Stimulated activated CD4-positive, alpha-beta T cell treated with anti-CD3 and anti-CD28 coated beads, TNF-alpha, amount 100 ng/mL, for 1 hour (primary cell): ENCODE data around the gene IDH3G.
"Not testable (repeated sequence)": the region's sequence is repeated elsewhere in the genome, so short reads cannot be mapped to it uniquely, and the experiment has no call there.

ENCODE experiments used
- DNase-seq, 3 donors: peaks; one replicate each; pipeline ENCODE4 v3.0.0-alpha.2; 2020; ENCODE audit warnings: low read depth in 3 of 3, low spot score in 1 of 3

IDH3G gene

DNA sequence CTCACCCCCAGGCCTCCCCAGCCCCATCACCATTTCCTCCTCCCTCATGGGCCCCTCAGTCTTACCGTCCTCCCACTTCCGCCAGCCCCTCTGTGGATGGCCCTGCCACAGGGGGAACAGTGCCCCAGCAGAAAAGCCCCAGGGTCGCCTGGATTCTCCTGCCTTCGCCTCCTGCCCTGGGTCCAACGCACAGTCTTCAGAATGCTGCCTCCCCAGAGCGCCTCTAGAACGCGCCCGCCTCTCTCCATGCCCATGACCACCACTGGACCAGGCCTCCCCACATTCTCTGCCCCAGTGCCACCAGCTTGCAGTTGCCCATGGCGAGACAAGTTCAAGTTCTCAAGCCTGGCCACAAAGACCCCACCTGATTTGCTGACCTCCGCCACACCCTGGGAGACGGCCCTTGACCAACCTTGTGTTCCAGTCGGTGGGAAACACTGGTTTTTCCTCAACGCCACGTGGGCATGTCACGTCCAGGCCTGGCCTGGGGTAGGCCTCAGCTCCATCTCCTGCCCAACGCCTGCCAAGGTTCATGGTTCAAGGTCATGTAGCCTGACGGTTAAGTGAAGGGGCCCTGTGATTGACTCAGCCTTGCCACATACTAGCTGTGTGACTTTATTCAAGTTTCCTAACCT, 30.8 kb downstream of the IDH3G start:
- no peak for DNase-seq

DNA sequence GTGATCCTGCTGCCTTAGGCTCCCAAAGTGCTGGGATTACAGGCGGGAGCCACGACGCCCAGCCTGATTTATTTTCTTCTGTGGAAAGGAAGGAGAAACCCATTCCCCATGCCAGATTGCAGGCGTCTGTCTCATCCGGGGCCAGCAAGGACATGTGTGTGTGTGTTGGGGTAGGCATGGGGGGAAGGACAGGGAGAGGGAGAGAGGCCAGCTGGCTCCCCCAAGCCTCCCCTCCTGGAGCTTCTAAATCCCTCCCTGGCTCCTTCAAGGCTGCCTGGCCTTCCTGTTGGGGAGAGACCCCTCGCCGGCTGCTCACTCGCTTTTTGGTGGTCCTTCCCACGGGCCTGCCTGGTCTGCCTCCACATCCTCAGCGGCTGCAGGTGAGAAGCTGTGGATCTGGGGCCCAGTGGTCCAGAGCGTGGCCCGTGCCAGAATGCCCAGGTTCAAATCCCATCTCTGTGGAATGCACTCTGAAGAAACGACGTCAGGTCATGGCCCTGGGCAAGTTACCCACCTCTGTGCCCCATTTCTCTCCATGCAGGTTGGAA, 31.5 kb downstream of the IDH3G start:
- no peak for DNase-seq

DNA sequence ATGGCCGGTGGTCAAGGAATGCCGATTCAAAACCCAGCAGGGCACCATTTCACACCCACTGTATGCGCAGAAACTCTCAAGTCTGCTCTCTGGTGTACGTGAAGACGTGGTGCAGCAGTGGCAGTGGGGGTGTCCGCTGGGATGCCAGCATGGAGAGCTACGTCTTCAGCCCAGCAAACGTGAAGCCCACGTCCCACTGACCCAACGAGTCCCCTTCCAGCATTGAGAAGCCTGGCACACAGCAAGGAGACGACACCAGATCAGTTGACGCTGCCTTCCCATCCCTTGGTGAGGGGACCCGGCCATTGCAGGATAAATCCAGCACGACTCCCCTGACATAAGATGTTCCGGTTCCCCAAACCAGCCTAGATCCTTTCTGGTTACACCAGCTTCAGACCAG, 32.3 kb downstream of the IDH3G start:
- DNase-seq = no peak

DNA sequence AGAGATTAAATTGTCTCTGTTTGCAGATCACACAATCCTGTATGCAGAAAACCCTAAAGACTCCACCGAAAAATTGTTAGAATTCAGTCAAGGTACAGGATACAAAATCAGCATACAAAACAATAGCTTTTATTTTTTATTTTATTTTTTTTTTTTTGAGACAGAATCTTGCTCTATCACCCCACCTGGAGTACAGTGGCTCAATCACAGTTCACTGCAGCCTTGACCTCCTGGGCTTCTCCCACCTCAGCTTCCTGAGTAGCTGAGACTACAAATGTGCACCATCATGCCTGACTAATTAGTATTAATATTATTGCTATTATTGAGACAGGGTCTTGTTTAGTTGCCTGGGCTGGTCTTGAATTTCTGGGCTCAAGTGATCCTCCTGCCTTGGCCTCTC, 39.0 kb downstream of the IDH3G start:
- no peak for DNase-seq

DNA sequence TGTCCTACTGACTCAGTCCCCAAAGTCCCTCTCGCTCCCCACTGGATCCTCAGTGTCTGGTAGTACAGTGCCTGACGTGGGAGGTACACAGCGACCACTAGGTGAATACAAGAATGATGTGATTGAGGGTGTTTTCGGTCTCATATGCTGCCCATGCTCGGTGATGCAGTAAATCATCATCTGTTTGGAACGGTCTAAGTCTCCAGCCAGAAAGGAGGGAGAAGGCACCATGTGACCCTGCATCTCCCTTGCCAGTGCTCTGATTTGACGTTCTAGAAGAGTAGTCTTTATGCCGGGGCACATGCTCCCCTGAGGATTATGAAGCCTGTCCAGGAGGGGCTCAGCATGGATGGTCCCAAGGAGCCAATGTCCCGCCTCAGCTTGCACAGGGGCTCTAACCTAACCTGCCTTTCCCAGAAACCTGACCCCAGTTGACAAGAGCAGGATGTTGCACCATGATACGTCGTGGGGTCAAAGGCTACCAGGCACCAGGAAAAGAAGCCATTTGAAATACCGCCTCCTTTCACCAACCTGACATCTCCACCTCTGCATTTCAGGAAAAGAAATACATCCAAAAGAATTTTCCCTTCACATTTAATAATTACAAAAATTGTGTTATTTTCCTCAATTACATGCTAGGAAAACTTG, 43.9 kb downstream of the IDH3G start:
- DNase-seq = no peak

DNA sequence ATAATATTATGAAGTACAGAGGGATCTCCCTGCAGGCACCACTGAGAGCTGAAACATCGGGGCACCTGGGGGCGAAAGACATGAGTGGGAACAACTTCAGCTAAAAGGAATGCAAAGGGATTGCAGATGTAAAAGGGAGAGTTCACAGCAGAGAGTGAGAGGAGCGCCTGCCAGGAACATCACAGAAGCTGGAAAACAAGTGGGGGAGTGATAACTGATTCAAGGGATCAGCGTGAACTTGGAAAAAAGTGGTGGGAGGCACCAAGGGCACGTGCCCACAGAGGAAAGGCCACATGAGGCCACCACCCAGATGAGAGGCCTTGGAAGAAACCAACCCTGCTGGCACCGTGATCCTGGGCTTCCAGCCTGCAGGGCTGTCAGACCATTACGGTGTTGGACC, 45.2 kb downstream of the IDH3G start:
- DNase-seq = not testable (repeated sequence)

DNA sequence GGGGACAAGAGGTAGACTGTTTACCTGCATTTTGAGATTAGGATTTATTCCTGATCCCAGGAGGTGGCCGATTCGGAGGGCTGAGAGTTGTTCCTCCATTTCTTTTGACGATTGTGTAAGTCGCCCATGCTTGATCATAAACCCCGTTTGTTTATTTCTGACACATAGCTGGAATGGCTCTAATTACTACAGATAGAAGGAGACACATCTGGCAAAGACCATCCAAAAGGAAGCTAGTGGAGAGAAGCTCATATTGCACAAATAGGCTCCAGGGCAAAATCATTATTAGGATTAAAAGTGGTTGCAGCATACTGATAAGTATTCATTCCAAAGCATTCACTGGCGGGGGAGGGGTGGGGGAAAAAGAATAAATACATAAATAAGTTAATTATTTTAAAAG, 47.2 kb downstream of the IDH3G start:
- not testable (repeated sequence) for DNase-seq

DNA sequence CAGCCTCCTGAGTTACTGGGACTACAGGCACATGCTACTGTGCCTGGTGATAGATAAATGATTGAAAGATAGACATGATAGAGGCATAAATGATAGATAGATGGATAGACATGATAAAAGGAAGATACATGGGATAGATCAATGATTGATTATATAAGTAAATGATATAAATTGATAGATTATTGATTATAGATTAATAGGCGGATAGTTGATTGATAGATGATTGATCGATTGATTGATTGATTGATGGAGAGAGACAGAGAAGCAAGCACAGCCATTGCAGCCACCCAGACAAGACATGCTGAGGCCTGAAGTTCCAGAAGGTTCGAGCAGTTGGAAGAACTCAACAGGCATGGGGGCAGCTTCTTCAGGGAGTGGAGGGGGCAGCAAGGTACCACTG, 47.8 kb downstream of the IDH3G start:
- no peak for DNase-seq

DNA sequence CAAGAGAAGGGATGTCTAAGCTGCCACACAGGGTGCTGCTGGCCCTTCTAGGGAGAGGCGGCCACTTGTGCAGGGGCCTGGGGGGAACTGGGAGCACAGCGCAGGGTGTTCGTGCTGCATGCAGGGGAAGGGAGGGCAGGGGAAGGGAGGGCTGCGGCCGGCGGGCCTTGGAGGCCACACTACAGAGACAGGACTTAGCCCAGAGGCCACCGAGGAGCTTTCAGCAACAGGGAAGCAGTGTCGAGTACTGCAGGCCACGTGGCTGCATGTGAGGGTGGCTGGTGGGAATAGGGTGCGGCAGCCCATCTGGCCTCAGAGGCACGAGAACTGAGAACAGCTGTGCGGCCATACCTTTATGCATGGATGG, 49.1 kb downstream of the IDH3G start:
- DNase-seq = not testable (repeated sequence)

DNA sequence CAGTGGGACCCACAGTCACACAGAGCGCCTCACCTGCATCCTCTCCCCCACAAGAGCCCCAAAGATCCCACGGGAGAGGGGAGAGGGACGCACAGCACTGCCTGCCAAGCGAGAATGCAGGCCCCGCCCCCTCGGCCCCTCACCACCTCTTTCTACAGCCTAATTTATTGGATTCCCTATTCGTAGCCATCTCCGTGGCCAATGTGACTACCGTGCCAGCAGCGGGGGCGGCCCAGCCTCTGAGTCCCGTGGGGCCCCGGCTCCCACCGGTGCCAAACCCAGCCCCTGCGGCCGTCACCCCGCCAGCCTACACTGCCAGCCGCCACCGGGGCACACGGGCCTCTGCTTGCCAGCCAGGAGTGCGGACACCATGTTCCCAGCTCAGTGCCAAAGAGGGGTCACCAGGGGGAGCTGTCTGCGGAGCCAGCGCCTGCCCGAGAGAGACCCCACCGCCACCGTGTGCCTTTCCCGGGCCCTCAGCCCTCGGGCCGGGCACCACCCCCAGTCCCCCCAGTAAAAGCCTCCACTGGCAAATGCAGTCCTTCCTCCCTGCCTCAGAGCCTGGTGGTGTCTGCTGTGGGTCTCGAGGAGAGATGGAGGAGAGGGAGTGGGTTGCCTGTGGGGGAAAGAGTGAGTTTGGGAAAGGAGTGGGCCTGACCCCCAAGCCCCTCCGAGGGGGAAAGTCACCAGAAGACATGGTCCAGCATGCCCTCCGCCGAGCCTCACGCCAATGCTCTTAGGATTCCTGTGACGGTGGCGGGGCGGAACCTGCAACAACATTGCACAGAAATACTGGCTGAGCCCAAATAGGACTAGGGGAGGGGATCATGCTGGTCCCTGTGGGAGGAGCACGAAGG, 49.7 kb downstream of the IDH3G start:
- DNase-seq = no peak

DNA sequence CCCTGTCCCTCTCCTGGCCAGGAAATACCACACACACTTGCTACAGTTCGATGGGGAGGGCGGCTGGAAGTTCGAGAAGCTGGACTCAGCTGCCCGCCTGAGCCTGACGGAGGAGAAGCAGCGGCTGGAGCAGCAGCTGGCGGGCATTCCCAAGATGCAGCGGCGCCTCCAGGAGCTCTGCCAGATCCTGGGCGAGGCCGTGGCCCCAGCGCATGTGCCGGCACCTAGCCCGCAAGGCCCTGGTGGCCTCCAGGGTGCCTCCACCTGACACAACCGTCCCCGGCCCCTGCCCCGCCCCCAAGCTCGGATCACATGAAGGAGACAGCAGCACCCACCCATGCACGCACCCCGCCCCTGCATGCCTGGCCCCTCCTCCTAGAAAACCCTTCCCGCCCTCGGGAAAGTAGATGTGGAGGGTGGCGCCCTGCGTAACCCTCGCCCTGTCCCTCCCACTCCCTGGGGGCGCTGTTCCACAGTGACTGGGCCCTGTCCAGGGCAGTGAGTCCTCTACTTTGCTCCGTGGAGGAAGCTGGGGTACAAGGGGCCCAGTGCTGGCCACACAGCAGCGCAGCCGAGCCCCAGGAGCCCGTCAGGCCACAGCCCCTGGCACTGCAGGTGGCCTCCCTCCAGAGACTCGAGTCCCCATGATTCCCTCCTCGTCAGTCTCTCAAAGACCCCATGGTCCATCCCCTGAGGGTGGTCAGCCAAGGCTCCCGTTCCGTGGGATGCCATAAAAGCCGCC, 50.5 kb downstream of the IDH3G start:
- DNase-seq = not testable (repeated sequence)

DNA sequence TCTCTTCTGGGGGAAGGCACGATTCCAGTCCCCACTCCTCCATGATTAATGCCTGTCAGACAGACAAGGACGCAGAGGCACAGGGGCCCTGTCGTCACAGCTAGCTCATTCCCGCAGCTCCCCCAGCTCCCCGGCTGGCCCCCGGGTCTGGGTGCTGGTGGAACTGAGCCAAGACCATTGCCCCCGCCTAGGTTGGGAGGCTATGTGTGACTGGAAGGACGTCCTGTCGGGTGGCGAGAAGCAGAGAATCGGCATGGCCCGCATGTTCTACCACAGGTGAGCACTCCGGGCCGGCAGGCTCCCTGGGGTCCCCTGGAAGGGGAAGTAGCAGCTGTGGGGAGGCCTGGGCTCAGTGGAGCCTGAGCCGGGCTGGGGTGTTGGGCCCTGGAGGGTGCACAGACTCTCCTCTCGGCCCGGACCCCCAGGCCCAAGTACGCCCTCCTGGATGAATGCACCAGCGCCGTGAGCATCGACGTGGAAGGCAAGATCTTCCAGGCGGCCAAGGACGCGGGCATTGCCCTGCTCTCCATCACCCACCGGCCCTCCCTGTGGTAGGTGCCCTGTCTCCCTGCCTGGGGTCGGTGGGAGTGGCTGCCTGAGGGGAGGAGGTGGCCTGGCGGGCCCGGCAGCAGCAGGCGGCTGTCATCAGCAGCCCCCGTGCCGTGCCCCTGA, 51.2 kb downstream of the IDH3G start:
- not testable (repeated sequence) for DNase-seq

DNA sequence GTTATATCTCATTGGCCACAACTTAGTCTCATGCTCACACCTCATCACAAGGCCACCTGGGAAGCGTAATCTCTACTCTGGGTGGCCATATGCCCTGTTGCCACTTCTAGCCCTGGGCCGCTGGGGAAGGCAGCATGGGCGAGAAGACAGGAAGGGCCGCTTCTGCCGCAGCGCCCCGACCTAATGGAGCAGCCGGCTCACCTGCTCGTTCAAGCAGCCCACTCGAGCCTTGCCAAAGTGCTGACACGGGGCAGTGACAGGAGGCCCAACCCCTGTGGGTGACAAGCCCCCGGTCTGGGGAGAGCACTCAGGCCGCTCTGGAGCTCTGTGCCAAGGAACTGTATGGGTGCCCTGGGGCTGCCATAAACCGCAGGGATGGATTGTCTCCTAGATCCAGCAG, 52.1 kb downstream of the IDH3G start:
- DNase-seq = not testable (repeated sequence)

DNA sequence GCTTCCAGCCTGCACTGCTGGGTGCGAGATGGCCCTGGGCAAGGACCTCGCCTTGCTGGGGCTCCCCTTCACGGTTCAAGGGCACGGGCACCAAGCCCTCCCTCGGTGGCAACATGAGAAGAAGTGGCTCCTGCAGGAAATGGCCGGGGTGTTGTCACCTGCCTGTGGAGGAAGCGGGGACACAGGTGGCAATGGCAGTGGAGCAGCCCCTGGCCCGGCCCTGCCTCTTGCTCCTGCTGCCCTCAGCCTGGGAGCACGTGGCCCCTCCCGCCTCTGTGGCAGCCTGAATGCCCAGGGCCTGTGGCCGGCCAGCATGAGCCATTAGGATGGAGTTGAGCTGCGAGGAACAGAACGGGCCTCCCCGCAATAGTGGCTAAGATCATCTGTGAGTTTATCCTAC, 52.7 kb downstream of the IDH3G start:
- DNase-seq = no peak

DNA sequence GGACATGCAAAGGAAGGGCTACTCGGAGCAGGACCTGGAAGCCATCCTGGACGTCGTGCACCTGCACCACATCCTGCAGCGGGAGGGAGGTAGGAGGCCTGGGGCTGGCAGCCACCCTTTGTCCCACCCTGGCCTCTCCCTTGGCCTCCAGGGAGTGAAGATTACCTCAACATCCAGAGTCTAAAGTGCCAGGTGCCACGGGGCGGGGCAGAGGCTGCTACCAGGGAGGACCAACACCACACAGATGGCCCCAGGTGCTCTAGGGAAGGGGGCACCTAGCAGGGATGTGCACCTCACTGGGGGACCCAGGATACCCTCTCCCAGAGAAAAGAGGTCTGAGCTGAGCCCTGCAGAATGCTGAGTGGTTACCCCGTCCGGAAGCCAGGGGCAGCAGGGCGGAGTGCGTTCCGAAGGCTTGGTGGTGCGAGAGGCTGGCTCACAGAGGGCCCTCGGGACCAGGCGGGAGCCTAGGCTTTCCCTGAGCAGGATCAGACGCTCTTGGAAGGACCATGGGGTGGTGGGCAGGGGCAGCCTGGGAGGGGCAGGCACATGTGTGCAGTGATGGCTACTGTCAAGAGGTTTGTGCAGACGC, 53.4 kb downstream of the IDH3G start:
- DNase-seq = no peak

DNA sequence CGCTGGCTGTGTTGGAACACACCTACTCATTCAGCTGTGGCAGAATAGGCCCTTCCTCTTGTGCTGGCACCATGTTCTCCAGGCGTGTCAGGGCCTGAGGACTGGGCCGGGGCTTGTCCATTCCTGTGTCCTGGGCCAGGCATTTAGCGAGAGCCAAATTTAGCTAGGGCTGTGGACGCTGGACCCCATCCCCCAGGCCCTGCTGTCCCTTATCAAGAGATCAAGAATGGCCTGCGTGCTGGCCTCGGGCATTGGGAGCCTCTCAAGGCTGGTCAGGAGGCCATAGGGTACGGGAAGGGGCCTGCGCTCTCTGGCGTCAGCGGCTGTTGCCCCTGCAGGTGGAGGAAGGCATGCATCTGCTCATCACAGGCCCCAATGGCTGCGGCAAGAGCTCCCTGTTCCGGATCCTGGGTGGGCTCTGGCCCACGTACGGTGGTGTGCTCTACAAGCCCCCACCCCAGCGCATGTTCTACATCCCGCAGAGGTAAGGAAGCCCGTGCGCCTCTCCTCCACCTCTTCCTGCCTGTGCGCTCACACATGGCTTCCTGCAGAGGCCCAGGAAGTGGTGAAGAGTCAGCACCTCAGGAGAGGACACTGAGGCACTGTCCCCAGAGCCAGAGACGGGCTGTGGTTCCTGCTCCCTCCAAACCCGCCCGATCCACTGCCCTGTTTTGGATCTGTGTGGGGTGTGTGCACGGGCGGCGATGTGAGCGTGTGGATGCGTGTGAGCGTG, 54.3 kb downstream of the IDH3G start:
- DNase-seq = no peak

DNA sequence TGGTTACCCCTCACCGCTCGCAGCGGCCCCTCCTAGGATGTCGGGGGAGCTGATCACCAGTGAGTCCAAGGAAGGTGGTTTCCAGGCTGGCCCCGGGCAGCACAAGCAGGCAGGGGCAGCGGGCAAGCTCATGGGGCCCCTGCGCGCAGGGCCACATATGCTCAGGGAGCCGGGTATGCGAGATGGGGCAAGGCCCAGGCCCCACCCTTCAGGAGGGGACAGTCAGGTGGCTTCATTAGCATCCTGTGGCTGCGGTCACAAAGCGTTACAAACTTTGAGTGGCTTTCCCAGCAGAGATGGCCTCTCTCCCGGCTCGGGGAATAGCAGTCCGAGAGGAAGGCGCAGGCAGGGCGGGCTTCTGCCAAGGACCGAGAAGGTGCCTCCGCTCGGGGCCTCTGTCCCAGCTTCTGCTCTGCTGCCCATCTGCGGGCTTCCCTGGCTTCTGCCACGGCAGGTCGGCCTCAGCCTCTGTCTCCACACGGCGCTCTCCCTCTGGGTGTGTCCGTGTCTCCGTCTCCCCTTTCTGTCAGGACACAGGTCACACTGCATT, 56.0 kb downstream of the IDH3G start:
- no peak for DNase-seq

DNA sequence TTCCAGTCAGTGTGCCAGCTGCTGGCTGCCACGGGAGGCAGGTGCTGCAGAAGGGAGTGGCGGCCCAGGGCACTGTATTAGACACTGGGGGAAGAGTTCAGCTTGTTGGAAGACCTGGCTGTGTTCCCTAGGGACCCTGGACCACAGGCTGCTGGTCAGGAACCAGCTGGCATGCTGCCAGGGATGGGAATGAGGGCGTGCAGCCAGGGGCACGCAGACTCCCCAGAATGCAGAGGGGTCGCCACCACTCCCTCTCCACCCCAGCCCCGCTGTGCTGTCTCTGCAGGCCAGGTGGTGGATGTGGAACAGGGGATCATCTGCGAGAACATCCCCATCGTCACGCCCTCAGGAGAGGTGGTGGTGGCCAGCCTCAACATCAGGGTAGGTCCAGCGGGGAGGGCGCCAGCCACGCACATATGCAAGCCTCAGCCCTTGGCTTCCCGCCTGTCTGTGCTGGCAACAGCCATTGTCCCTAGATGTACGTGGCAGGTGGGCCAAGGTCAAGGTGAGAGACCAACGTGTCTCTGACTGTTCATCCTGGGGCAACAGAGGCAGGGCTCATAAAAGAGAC, 57.2 kb downstream of the IDH3G start:
- no peak for DNase-seq
